ENCODE data around the gene ZNRF4.
A peak's percentile ranks its signal among the peaks of the same experiment; 100 is the strongest.
"Not testable (repeated sequence)": the region's sequence is repeated elsewhere in the genome, so short reads cannot be mapped to it uniquely, and the experiment has no call there.

ZNRF4 gene

GRCh38 chr19:5472286-5472685 is 17.1 kb downstream of the ZNRF4 start:
- no peak for DNase-seq (ENCODE audit: low read depth in 4 of 4, low spot score in 1 of 4)

GRCh38 chr19:5473646-5474045 is 18.4 kb downstream of the ZNRF4 start:
- DNase-seq (ENCODE audit: low read depth in 4 of 4, low spot score in 1 of 4) = no peak

- DNase-seq (ENCODE audit: low read depth in 4 of 4, low spot score in 1 of 4) = no peak
Observed at GRCh38 chr19:5477451-5478215, 22.4 kb downstream of the ZNRF4 start.

- no peak for DNase-seq (ENCODE audit: low read depth in 4 of 4, low spot score in 1 of 4)
Observed at GRCh38 chr19:5478241-5478924, 23.2 kb downstream of the ZNRF4 start.

GRCh38 chr19:5478925-5479588 is 23.8 kb downstream of the ZNRF4 start:
- no peak for DNase-seq (ENCODE audit: low read depth in 4 of 4, low spot score in 1 of 4)

DNA sequence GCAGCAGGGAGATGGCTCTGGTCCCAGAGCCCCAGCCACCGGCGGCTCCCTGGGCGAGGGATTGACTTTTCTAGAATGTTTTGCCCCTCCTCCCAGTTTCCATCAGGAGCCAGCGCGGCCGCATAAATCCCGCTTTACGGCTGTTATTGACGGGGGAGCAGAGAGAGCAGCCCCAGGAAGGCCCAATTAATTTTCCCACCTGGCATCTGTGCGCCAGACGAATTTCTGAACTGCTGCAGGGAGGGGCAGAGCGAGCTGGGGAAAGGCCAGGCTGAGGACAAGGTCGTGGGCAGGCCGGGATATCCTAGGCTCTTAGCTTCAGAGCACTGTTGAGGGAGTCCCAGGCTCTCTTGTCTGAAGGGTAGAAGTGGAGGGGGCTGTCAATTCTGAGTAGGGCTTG is 24.7 kb downstream of the ZNRF4 start:
- no peak for DNase-seq (ENCODE audit: low read depth in 4 of 4, low spot score in 1 of 4)

DNA sequence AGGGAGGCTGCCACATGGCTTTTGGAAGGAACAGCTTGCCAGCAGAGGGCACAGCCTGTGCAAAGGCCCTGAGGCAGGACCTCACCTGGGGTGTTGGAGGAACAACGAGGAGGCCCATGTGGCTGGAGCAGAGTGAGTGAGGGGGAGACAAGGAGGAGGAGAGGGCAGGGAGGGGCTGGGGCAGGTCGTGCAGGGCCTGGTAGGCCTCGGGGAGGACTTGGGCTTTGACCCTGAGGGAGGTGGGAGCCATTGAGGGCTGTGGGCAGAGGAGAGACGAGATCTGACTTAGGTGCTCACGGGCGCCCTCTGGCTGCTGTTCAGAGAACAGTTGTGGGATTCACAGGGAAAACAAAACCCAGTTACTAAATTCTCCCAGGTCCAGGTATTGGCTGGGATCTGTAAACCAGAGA is 25.2 kb downstream of the ZNRF4 start:
- peak in 3 of 4 experiments; percentile 9 to 26 (median 9) for DNase-seq (ENCODE audit: low read depth in 4 of 4, low spot score in 1 of 4)

- no peak for DNase-seq (ENCODE audit: low read depth in 4 of 4, low spot score in 1 of 4)
Observed at GRCh38 chr19:5481957-5482356, 26.7 kb downstream of the ZNRF4 start.

GRCh38 chr19:5484398-5485285 is 29.4 kb downstream of the ZNRF4 start:
- DNase-seq (ENCODE audit: low read depth in 4 of 4, low spot score in 1 of 4) = no peak

GRCh38 chr19:5485286-5485636 is 30.0 kb downstream of the ZNRF4 start:
- DNase-seq (ENCODE audit: low read depth in 4 of 4, low spot score in 1 of 4) = no peak

GRCh38 chr19:5485658-5486057 is 30.4 kb downstream of the ZNRF4 start:
- DNase-seq (ENCODE audit: low read depth in 4 of 4, low spot score in 1 of 4) = not testable (repeated sequence)

DNA sequence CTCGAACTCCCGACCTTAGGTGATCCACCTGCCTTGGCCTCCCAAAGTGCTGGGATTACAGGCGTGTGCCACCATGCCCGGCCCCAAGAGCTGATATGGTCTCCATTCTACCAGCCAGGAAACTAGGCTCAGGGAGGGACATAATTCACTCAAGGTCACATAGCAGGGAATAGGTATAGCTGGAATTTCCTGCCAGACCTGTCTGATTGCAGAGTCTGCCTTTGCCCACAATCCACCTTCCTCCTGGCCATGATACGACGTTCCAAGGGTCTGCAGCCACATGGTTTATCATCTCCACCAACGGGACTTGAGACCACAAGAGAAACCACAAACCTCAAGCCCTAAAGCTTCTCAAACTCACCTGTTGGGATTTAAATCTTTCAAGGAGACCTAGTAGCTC is 32.0 kb downstream of the ZNRF4 start:
- DNase-seq (ENCODE audit: low read depth in 4 of 4, low spot score in 1 of 4) = no peak

DNA sequence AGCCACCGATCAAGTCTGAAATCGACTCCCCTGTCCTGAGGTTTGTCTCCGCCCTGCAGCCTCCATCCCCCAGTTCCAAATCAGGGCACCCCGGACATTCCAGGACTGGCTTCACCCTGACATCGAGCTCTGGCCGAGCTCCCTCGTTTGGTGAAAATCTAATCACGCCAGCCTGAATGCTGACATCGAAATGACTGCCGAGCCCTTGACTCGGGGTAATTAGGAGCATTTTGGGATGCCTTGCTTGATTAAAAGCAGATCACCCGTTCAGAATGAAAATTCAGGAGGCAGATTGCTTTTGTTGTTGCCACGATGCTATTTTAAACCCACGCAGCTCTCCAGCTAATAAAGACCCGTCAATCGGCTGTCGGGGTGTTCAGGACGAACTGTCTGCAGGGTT is 34.3 kb downstream of the ZNRF4 start:
- DNase-seq (ENCODE audit: low read depth in 4 of 4, low spot score in 1 of 4) = no peak

- no peak for DNase-seq (ENCODE audit: low read depth in 4 of 4, low spot score in 1 of 4)
Observed at GRCh38 chr19:5491565-5491964, 36.3 kb downstream of the ZNRF4 start.

DNA sequence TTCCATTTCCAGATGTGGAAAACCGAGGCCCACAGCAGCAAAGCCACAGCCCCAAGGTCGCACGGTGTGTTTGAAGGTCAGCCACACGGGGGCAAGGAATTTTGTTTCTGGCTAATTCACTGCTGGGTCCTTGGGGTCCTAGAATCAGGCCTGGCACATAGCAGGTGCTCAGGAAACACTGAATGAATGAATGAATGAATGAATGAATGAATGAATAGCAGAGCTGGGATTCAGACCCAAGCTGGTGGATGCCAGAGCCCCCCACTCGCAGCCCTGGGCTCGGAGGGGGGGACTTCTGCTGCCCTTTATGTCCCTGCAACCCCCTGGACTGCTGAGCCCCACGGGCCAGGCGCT is 37.0 kb downstream of the ZNRF4 start:
- DNase-seq (ENCODE audit: low read depth in 4 of 4, low spot score in 1 of 4) = no peak

DNA sequence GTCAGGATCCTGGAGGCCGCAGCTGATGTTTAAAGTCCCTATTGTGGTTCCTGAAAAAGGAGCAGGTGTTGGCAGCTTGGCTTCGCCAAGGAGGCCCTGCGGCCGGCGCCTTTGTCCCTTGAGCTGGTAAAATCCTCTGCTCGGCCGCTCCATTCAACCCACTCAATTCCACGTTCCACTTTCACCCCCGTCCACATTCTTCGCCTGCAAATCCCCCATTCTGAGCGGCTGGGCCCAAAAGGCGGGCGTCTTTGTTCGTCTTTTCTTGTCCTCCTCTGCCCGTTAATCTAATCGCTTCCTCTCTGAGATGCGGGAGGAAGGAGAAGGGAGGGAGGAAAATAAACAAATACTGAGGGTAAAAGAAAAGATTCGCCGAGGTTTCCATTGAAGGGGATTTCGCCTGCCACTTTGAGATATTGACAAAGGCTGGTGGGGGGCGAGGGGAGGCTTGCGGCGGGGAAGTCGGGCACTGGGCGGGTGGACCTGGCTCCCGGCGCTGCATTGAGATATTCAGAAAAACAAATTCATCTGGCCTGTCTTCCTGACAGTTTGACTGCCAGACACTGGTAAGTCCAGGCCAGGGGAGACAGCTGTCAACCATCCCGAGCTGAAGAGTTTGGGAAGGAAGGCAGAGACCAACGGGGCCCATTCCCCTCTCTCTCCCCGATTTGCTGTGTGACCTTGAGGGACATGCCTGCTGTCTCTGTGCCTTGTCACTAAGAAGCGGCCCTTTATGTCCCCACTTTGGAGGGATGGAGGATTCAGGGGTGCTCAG is 37.6 kb downstream of the ZNRF4 start:
- DNase-seq (ENCODE audit: low read depth in 4 of 4, low spot score in 1 of 4) = no peak

- DNase-seq (ENCODE audit: low read depth in 4 of 4, low spot score in 1 of 4) = no peak
Observed at GRCh38 chr19:5494773-5495172, 39.6 kb downstream of the ZNRF4 start.

- no peak for DNase-seq (ENCODE audit: low read depth in 4 of 4, low spot score in 1 of 4)
Observed at GRCh38 chr19:5495792-5496191, 40.6 kb downstream of the ZNRF4 start.

GRCh38 chr19:5497297-5497696 is 42.1 kb downstream of the ZNRF4 start:
- no peak for DNase-seq (ENCODE audit: low read depth in 4 of 4, low spot score in 1 of 4)

DNA sequence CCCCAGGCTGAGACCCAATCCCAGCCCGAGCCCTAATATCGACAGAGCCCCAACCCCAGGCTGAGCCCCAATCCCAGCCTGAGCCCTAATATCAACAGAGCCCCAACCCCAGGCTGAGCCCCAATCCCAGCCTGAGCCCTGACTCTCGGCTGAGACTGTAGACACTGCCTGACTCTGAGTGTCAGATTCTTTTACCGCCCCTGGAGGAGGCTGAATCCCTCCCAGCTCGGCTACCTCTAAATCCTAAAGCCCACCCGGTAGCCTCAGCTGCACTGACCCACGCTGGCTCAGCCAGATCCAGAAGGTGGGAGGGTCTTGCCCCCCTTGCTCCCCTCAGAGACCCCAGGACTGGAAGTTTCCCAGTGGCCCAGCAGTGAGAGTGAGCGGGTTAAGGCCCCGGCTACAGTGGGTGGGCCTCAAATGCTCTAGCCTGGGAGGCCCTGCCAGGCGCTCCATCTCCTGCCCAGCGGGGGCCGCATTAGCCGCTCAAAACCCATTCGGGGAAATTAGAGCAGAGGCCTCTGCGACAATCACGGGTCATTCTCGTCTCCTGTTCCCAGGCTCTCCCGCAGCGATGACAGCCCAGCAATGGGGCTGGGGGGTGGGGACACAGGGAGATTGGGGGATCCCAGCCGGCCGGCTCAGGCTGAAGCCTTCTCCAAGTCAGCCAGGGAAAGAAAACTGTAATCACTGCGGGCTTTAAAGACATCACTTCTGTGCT is 43.8 kb downstream of the ZNRF4 start:
- no peak for DNase-seq (ENCODE audit: low read depth in 4 of 4, low spot score in 1 of 4)

Measured in stimulated activated CD4-positive, alpha-beta T cell treated with anti-CD3 and anti-CD28 coated beads, Interleukin-1b, Interleukin-23, amount 100 ng/mL, for 24 hours (primary cell).